Left renal cortex interstitium (tissue), 4 donors: Measurements from ENCODE around the gene MBNL2. TPM values are rescaled to one million over a fixed set of nuclear protein-coding genes. Genes with fewer than 3 reads are reported as not detected.
"Not testable (repeated sequence)": the region's sequence is repeated elsewhere in the genome, so short reads cannot be mapped to it uniquely, and the experiment has no call there.

Source experiments
- DNase-seq, 4 donors: peaks; one replicate each; pipeline ENCODE4 v3.0.0-alpha.2; 2013; ENCODE audit warnings: low read depth in 4 of 4, low spot score in 2 of 4, missing footprints in 1 of 4
- polyA plus RNA-seq, 4 donors: library from polyadenylated mRNA; unstranded; fragments of 120-200 nt; gene quantifications; one replicate each; pipeline ENCODE4 v1.2.1, GENCODE V29; 2013; ENCODE audit not compliant: insufficient read length in 4 of 4

MBNL2 gene
- polyA plus RNA-seq, 4 donors, result 59.5 to 68.6 (median 62.5) TPM

GRCh38 chr13:97341135-97341534 is 119.0 kb downstream of the MBNL2 start:
- no peak for DNase-seq

DNA sequence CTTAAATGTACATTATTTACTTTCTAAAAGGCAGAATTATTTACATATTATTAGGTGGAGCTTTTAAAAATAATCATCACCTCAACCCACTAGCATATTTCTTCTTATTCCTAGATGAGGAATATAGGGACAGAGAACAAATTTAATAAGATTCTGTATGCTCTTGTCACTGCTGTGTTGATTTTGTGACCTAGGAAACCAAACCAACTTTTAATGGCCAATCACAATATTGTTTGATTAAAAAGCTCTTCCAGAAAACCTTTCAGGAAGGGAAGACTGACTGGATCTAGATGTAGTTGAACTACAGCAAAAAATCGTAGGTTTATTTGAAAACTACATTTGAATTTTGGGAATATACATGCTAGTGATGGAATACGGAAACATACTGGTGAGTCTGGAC is 120.0 kb downstream of the MBNL2 start:
- DNase-seq, result no peak

- no peak for DNase-seq
Measured at GRCh38 chr13:97342936-97343335, 120.8 kb downstream of the MBNL2 start.

DNA sequence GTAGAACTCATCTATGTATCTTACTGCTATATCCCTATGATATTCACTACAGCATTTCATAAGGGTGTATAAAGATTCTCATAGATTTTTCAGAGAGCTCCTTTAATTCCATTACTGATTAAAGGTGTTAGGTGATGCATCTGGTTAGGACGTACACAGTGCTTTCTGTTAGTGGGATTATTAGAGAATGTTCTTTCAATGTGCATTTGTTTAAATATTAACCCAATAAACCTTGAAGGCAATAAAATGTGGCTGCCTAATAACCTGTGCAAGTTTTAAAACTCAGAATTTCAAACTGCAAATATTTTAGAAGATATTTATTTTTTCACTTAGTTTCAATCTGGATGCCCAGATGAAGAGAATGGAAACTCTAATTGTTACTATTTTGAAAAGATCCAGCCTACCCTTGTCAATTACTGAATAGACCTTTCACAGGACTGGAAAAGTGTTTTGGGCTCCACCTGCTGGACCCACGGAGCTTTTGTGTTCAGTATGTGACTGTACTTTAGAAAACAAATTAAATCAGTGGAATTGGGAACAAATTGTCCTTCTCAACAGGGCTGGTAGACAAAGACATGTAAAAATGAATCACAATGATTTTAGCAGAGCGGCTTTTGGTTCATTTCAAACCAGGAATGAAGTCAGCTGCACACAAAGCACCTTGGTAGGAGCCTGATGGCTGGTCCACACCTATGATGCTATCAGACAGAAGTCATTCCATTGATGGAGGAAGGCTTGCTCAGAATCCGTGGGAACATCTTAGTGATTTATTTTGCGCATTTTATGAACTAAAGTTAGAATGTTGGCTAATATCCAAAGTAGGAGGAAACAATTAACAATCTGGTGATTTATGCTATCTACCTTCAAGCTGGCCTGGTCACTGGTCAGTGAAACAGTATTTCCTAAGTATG is 122.4 kb downstream of the MBNL2 start:
- DNase-seq, result peak in 1 of 4 donors; percentile 62

DNA sequence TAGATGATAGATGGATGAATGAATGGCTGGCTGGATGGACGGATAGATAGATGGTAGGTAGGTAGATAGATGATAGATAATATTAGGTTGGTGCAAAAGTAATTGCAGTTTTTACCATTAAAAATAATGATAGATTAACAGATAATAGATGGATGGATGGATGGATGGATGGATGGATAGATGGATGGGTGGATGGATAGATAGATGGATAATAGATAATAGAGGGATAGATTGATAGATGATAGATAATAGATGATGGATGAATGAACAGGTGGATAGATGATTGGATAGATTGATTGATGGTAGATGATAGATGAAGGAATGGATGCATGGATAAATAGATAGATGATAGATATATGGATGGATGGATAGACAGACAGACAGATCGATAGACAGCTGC is 124.0 kb downstream of the MBNL2 start:
- DNase-seq, result no peak

DNA sequence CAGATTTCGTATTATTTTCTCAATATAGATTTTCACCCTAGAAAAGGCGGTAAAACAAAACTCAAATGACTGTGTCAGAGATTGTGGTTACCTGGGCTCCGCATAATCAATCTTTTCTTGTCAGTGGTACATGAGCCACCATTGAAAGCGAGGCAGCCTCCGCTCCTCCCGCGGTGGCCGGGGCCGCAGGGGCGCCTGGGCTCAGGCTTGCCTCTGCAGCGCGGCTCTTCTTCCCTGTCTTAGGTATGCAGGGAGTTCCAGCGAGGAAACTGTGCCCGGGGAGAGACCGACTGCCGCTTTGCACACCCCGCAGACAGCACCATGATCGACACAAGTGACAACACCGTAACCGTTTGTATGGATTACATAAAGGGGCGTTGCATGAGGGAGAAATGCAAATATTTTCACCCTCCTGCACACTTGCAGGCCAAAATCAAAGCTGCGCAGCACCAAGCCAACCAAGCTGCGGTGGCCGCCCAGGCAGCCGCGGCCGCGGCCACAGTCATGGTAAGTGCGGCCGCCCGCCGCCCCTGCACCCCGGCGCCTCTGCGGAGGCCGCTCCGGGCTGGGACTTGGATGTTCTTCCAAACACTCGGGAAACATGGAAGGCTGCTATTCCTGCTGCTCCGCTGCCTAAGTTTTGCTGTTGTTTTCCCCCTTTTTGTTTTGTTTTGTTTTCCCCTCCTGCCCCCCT is 124.6 kb downstream of the MBNL2 start:
- DNase-seq, result no peak

DNA sequence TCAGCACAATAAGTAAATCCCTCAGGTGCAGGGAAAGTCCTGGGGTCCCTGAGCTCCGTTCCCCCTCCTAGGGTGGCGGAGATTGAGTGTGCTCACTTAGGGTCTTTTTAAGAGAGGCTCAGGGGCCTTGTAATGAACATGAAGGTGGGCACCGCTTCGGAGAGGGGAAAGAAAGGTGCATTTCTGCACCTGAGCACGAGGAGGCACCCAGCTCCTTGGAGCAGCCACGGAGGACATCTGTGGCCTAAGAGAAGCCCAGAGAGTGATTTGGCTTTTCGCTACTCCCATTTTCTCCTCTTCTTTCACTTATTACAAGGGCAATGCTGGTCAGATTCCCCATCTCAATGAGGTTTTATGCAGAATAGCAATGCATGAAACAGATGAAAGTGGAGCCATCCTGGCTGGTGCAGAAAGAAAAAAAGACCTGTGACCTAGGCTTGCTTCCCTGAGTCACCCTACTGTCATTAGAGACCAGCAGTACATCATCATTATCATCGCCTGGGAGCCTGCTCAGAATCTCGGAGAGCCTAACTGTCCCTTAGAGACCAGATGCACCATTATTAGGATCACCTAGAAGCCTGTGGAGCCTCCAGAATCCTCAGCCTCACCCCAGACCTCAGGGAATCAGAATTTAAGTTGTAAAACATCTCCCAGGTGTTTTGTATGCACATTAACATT is 125.3 kb downstream of the MBNL2 start:
- no peak for DNase-seq

GRCh38 chr13:97348569-97349100 is 126.5 kb downstream of the MBNL2 start:
- no peak for DNase-seq

DNA sequence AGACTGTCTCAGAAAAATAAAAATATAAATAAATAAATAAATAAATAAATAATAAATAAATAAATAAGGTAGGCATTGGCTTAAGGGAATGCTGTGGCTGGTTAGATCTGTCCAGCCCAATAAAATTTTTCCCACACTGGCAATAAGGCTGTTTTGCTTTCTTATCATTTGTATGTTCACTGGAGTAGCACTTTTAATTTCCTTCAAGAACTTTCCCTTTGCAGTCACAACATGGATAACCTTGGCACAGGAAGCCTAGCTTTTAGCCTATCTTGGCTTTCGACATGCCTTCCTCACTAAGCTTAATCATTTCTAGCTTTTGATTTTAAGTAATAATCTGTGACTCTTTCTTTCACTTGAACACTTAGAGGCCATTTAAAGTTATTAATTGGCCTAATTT is 129.9 kb downstream of the MBNL2 start:
- DNase-seq, result not testable (repeated sequence)

- DNase-seq, result no peak
Measured at GRCh38 chr13:97352815-97353214, 130.7 kb downstream of the MBNL2 start.

DNA sequence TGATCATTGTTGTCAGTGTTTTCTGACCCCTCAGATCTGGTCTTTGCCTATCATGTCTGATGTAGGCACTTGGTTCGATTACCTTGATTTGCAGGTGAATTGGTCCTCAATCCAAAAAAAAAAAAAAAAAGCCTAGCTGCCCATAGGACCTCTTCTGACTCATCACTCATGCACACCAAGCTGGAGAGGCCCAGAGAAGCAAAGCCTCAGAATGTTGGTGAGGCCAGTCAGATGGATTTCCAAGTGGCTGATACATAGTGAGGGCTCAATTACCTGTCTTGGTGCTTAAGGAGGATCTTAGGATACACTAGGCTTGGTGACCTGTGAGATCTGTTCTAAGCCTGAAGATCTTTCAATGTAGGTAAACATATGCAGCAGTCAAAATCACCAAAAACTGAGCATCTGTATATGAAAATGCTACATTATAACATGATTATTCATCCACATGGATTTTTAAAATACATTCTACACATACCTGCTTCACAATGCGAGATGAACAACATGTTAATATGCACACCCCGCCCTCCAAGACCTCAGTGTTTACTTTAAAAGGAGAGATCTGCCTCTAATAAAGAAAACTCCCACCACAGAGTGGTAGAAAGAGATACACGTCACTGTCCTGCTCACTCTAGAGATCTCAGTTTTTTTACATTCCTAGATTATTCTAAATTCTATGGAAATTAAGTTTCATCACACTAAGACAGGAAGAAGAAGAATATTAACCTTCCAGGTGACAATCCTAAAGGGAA is 132.0 kb downstream of the MBNL2 start:
- no peak for DNase-seq

DNA sequence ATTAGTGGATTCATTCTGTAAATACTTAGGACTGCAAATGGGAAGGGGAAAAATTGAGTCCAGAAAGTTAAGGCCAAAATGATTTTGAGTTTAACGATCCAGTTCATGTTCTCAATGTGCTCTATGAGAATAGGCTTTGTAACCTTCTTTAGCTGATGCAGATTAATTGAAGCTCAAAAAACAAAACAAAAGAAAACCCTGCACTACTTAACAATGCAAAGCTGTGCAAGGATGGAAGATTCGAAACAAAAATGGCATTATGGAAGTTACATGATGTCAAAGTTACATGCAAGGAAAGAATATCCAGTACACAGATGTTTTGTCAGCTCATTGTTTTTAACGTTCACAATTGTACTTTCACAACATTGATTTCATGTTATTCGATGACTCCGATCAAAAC is 132.7 kb downstream of the MBNL2 start:
- no peak for DNase-seq

GRCh38 chr13:97356592-97356991 is 134.5 kb downstream of the MBNL2 start:
- no peak for DNase-seq

DNA sequence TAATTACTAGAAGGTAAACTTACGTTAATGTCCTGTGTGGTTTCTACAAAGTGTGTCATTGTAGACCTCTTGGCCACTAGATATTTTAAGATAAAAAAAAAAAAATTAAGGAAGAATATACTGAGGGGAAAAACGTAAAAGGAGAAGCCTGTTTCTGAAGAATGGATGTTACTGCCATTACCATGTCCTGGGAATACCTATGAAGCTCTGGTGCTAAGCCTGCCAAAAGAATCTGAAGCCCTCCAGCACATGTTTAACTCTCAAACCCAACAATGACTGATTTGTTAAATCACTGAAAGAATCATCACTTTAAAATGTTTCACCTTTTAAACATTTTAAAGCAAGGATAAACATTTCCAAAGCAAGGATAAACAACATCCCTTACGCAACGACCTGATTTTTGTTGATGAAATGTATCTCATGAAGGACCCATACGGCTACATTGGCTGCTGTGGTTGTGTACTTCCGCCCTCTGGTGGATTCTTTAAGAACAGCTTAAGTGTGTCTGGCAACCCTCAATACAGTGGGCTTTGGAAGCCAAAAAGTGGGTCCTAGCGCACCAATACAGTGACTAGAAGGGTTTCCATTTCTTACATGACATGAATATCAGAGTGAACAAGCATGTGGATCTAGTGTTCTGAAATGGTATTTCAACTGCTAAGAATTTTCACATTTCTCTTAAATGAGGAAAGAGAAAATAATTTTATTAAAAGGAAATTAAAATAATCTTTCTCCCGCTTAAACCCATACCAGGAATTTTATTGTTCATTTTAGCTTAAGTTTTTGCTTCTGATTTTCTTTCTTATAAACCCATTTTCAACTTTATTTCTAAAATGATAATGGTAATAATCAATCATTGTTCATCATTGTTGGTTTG is 137.3 kb downstream of the MBNL2 start:
- DNase-seq, result peak in 2 of 4 donors; percentile 47 to 68

- no peak for DNase-seq
Measured at GRCh38 chr13:97360610-97361009, 138.5 kb downstream of the MBNL2 start.

DNA sequence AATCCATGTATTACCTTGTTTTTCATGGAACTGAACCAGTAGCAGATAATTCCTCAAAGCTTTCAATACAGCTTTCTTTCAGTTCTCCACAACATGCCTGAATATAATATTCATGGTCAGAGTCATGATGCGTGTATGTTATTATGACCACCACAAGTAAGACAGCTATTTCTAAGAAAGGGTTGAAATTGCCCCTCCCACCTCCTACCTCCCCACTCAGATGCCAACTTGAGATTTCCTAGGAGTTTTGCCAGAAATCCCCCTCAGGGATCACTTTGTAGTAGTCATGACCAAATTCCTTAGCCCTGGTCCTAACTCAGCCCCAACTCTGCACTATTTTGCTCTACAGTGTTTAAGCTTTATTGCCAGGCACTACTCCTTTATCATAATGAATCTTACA is 141.9 kb downstream of the MBNL2 start:
- DNase-seq, result no peak

GRCh38 chr13:97364827-97365226 is 142.7 kb downstream of the MBNL2 start:
- DNase-seq, result no peak

GRCh38 chr13:97366172-97366688 is 144.1 kb downstream of the MBNL2 start:
- DNase-seq, result no peak
